IMR-90 (cell line): ENCODE measurements around the gene ROBO2. TPM values are rescaled to one million over a fixed set of nuclear protein-coding genes. Genes with fewer than 3 reads are reported as not detected.

Experiments
- ATAC-seq: fragments of 200-7000 bp; cut with Tn5 transposase; 2 replicates; pipeline ENCODE4 v1.9.1; 2020; ENCODE audit warnings: low read depth, mild to moderate bottlenecking, moderate library complexity
- BruUV-seq: library from RNA; stranded (reverse); fragments of 400-500 nt; replicated peaks from 2 replicates; lab custom pipeline; 2021; lab: Mats Ljungman, UMichigan
- CTCF ChIA-PET: fragments of 300-600 bp; formaldehyde crosslinking; extraction: SDS; loops from one replicate; lab custom pipeline; 2021; ENCODE audit warnings: antibody characterized with exemption; lab: Yijun Ruan, JAX
- POLR2A ChIA-PET: fragments of 300-600 bp; sonication (Branson Sonifier 250); formaldehyde crosslinking; loops from one replicate; lab custom pipeline; 2022; ENCODE audit warnings: antibody characterized with exemption; ENCODE audit not compliant: unreplicated experiment; lab: Charles Lee
- DNase-seq: peaks from one replicate; pipeline ENCODE4 v3.0.0; 2013
- H2AFZ ChIP-seq: replicated peaks from 2 replicates; pipeline ENCODE3; 2013; ENCODE audit warnings: low read length, mild to moderate bottlenecking; ENCODE audit not compliant: poor library complexity
- H2AK5ac ChIP-seq: 2 replicates; pipeline ENCODE4 v1.6.1; 2013; ENCODE audit warnings: low read depth, low read length, inconsistent platforms
- H2AK9ac ChIP-seq: replicated peaks from 2 replicates; pipeline ENCODE3; 2013; ENCODE audit warnings: mild to moderate bottlenecking, low read depth, low read length, moderate library complexity; ENCODE audit not compliant: poor library complexity
- H2BK120ac ChIP-seq: 2 replicates; pipeline ENCODE4 v1.6.1; 2013; ENCODE audit warnings: low read depth, low read length, inconsistent platforms
- H2BK15ac ChIP-seq: 3 replicates; pipeline ENCODE4 v1.6.1; 2013; ENCODE audit warnings: low read depth, low read length, inconsistent platforms
- H2BK20ac ChIP-seq: 2 replicates; pipeline ENCODE4 v1.6.1; 2013; ENCODE audit warnings: low read depth, mild to moderate bottlenecking, inconsistent platforms, low read length, moderate library complexity
- H2BK5ac ChIP-seq: 2 replicates; pipeline ENCODE4 v1.6.1; 2013; ENCODE audit warnings: mild to moderate bottlenecking, low read depth, low read length, inconsistent platforms; ENCODE audit not compliant: poor library complexity, severe bottlenecking
- H3K14ac ChIP-seq: replicated peaks from 2 replicates; pipeline ENCODE4 v1.6.1; 2013; ENCODE audit warnings: low read depth, low read length, inconsistent platforms
- H3K18ac ChIP-seq: 2 replicates; pipeline ENCODE4 v1.6.1; 2013; ENCODE audit warnings: low read depth, low read length, control low read depth
- H3K23ac ChIP-seq: 2 replicates; pipeline ENCODE4 v1.6.1; 2013; ENCODE audit warnings: low read depth, low read length, inconsistent platforms
- H3K27ac ChIP-seq: 2 replicates; pipeline ENCODE4 v1.5.1; 2013; ENCODE audit warnings: mild to moderate bottlenecking, control low read depth, low read length; ENCODE audit not compliant: insufficient read depth
- H3K27me3 ChIP-seq: 2 replicates; pipeline ENCODE4 v1.6.1; 2013; ENCODE audit warnings: low read length; ENCODE audit not compliant: control insufficient read depth, insufficient read depth
- H3K36me3 ChIP-seq: 2 replicates; pipeline ENCODE4 v1.6.1; 2013; ENCODE audit warnings: low read length, mixed read lengths; ENCODE audit not compliant: control insufficient read depth, insufficient read depth
- H3K4ac ChIP-seq: 2 replicates; pipeline ENCODE4 v1.6.1; 2013; ENCODE audit warnings: low read depth, low read length, inconsistent platforms
- H3K4me1 ChIP-seq: 2 replicates; pipeline ENCODE4 v1.6.1; 2013; ENCODE audit warnings: low read length, mixed read lengths; ENCODE audit not compliant: control insufficient read depth, insufficient read depth
- H3K4me2 ChIP-seq: 2 replicates; pipeline ENCODE4 v1.6.1; 2013; ENCODE audit warnings: low read depth, mild to moderate bottlenecking, control low read depth, low read length, moderate library complexity
- H3K4me3 ChIP-seq: 2 replicates; pipeline ENCODE4 v1.5.1; 2013; ENCODE audit warnings: low read depth, mild to moderate bottlenecking, control low read depth, low read length, moderate library complexity; ENCODE audit not compliant: insufficient read depth
- H3K56ac ChIP-seq: 2 replicates; pipeline ENCODE4 v1.6.1; 2013; ENCODE audit warnings: low read length, inconsistent platforms; ENCODE audit not compliant: insufficient read depth; ENCODE audit errors: extremely low read depth
- H3K79me1 ChIP-seq, 2 experiments: 2 replicates each; pipeline ENCODE4 v1.6.1; 2013; ENCODE audit warnings: low read length in 2 of 2, inconsistent platforms in 1 of 2, low read depth in 1 of 2
- H3K9ac ChIP-seq: 2 replicates; pipeline ENCODE4 v1.6.1; 2013; ENCODE audit warnings: low read depth, low read length, control low read depth
- H3K9me1 ChIP-seq: 2 replicates; pipeline ENCODE4 v1.6.1; 2013; ENCODE audit warnings: low read length, inconsistent platforms; ENCODE audit not compliant: insufficient read depth
- H3K9me3 ChIP-seq: 2 replicates; pipeline ENCODE4 v1.6.1; 2013; ENCODE audit warnings: low read length; ENCODE audit not compliant: control insufficient read depth, insufficient read depth
- H4K20me1 ChIP-seq: 2 replicates; pipeline ENCODE4 v1.6.1; 2013; ENCODE audit warnings: low read length, inconsistent platforms; ENCODE audit not compliant: insufficient read depth
- H4K5ac ChIP-seq: 2 replicates; pipeline ENCODE4 v1.6.1; 2013; ENCODE audit warnings: mild to moderate bottlenecking, low read depth, low read length, control low read depth
- H4K8ac ChIP-seq, 2 experiments: 2 replicates each; pipeline ENCODE4 v1.6.1; 2013; ENCODE audit warnings: low read depth in 2 of 2, low read length in 2 of 2, control low read depth in 1 of 2, inconsistent platforms in 1 of 2
- H4K91ac ChIP-seq: 2 replicates; pipeline ENCODE4 v1.6.1; 2013; ENCODE audit warnings: low read depth, low read length, inconsistent platforms; ENCODE audit not compliant: insufficient read depth
- BHLHE40 ChIP-seq: fragments of 150-350 bp; IDR thresholded peaks from 2 replicates; pipeline ENCODE4 v1.6.1; 2016; ENCODE audit warnings: mild to moderate bottlenecking, low read depth, low read length
- CEBPB ChIP-seq: IDR thresholded peaks from 2 replicates; pipeline ENCODE4 v1.6.1; 2012; ENCODE audit warnings: low read depth, low read length, improper control_type of control experiment
- CHD1 ChIP-seq: IDR thresholded peaks from 2 replicates; pipeline ENCODE4 v1.6.1; 2012; ENCODE audit warnings: low read depth, low read length, improper control_type of control experiment
- CTCF ChIP-seq: conservative IDR thresholded peaks from 2 replicates; pipeline ENCODE4 v1.5.1; 2012; ENCODE audit warnings: mild to moderate bottlenecking, low read depth, low read length, improper control_type of control experiment
- ELK1 ChIP-seq: fragments of 150-350 bp; IDR thresholded peaks from 2 replicates; pipeline ENCODE4 v1.6.1; 2016; ENCODE audit warnings: low read depth, mild to moderate bottlenecking, low read length, moderate library complexity, borderline replicate concordance
- FOS ChIP-seq: fragments of 150-350 bp; IDR thresholded peaks from 2 replicates; pipeline ENCODE4 v1.6.1; 2016; ENCODE audit warnings: low read depth, low read length
- MAFK ChIP-seq: IDR thresholded peaks from 2 replicates; pipeline ENCODE4 v1.6.1; 2012; ENCODE audit warnings: low read depth, low read length, improper control_type of control experiment
- MAZ ChIP-seq: IDR thresholded peaks from 2 replicates; pipeline ENCODE4 v1.6.1; 2012; ENCODE audit warnings: low read depth, mild to moderate bottlenecking, low read length, improper control_type of control experiment, moderate library complexity, borderline replicate concordance
- MXI1 ChIP-seq: IDR thresholded peaks from 2 replicates; pipeline ENCODE4 v1.6.1; 2012; ENCODE audit warnings: low read depth, mild to moderate bottlenecking, low read length, moderate library complexity, borderline replicate concordance
- NFE2L2 ChIP-seq: fragments of 150-350 bp; IDR thresholded peaks from 2 replicates; pipeline ENCODE4 v1.6.1; 2016; ENCODE audit warnings: low read depth, mild to moderate bottlenecking, low read length
- POLR2A ChIP-seq: IDR thresholded peaks from 2 replicates; pipeline ENCODE4 v1.6.1; 2012; ENCODE audit warnings: mild to moderate bottlenecking, low read depth, low read length
- RAD21 ChIP-seq: IDR thresholded peaks from 2 replicates; pipeline ENCODE4 v1.6.1; 2012; ENCODE audit warnings: low read length, improper control_type of control experiment
- RCOR1 ChIP-seq: IDR thresholded peaks from 2 replicates; pipeline ENCODE4 v1.6.1; 2012; ENCODE audit warnings: mild to moderate bottlenecking, low read length, improper control_type of control experiment; ENCODE audit not compliant: insufficient replicate concordance
- RFX5 ChIP-seq: IDR thresholded peaks from 2 replicates; pipeline ENCODE4 v1.8.0; 2012; ENCODE audit warnings: low read depth, mild to moderate bottlenecking, low read length, moderate library complexity
- SMC3 ChIP-seq: fragments of 150-350 bp; IDR thresholded peaks from 2 replicates; pipeline ENCODE4 v1.6.1; 2016; ENCODE audit warnings: low read depth, mild to moderate bottlenecking, antibody characterized with exemption, low read length, moderate library complexity
- USF2 ChIP-seq: fragments of 150-350 bp; IDR thresholded peaks from 2 replicates; pipeline ENCODE4 v1.6.1; 2017; ENCODE audit warnings: mild to moderate bottlenecking, antibody characterized with exemption, low read length, low read depth
- WGBS, 2 experiments: methylation state at CpG; one replicate each; pipeline versions ENCODE4 v1.1.5 to v1.1.7; 2013; ENCODE audit warnings: missing lambda C conversion rate in 2 of 2; ENCODE audit not compliant: insufficient read length in 1 of 2; ENCODE audit errors: extremely low coverage in 2 of 2; 5-methylcytosine and 5-hydroxymethylcytosine counted together
- dilution Hi-C: fragments of 300-500 bp; cut with HindIII; formaldehyde crosslinking; loops from one replicate; pipeline ENCODE4 v1.14.3; 2018; ENCODE audit warnings: low sequenced_read_pairs; ENCODE audit not compliant: unreplicated experiment
- in situ Hi-C: fragments of 300-500 bp; cut with MboI; formaldehyde crosslinking; loops from 3 replicates; pipeline ENCODE4 v1.14.3; 2019; ENCODE audit warnings: low sequenced_read_pairs, inconsistent platforms, mixed read lengths
- intact Hi-C: fragments of 100-400 bp; cut with micrococcal nuclease; formaldehyde crosslinking; loops from 2 replicates; pipeline ENCODE4 v1.10.0; 2022
- polyA plus RNA-seq, 3 experiments: library from polyadenylated mRNA; depleted of rRNA; stranded (reverse); fragments of >200 nt; gene quantifications; 2 replicates each; pipeline ENCODE4 v1.2.3, GENCODE V29; 2012; ENCODE audit warnings: low replicate concordance in 1 of 3
- total RNA-seq: library from RNA; depleted of rRNA; stranded (reverse); fragments of >200 nt; gene quantifications from 2 replicates; pipeline ENCODE4 v1.2.3, GENCODE V29; 2012

ROBO2 gene
- total and polyA plus RNA-seq, 2 of the 4 experiments (the other 2 are of a cell fraction): 9.3 to 14.5 TPM

- H3K36me3 ChIP-seq: no peaks in the 10 kb centered on the region
- no peaks in the 10 kb centered on the region for H3K79me1 ChIP-seq
- no peak overlapping the region for H2BK15ac ChIP-seq
- no peak overlapping the region for H3K23ac ChIP-seq
- POLR2A ChIA-PET: no interaction called here
- H4K8ac ChIP-seq: no peak overlapping the region
- CTCF ChIA-PET: no interaction called here
- dilution Hi-C loops (no loop called here), in situ Hi-C loops (no loop called here), intact Hi-C loops (no loop called here)
- no peak overlapping the region for H3K14ac ChIP-seq
- H4K5ac ChIP-seq: no peak overlapping the region
- H2AK5ac ChIP-seq: no peak overlapping the region
- H3K27ac ChIP-seq: no peak overlapping the region
- H4K20me1 ChIP-seq: no peaks in the 10 kb centered on the region
- no peak overlapping the region for H2BK120ac ChIP-seq
- no TSS peak for BruUV-seq
- WGBS, 2 experiments: no CpG with 5 or more reads among the region's 5 CpGs
- no peaks in the 10 kb centered on the region for H3K9me3 ChIP-seq
- H2BK5ac ChIP-seq: no peak overlapping the region
- TF ChIP-seq CHD1: no peak
- no peak for TF ChIP-seq SMC3
- TF ChIP-seq CEBPB: no peak
- TF ChIP-seq MXI1: no peak
- no peak for TF ChIP-seq USF2
- TF ChIP-seq ELK1: no peak
- TF ChIP-seq MAZ: no peak
- TF ChIP-seq POLR2A: no peak
- TF ChIP-seq CTCF: no peak
- no peak for TF ChIP-seq MAFK
- TF ChIP-seq NFE2L2: no peak
- no peak for TF ChIP-seq RAD21
- TF ChIP-seq RFX5: no peak
- no peak for TF ChIP-seq RCOR1
- TF ChIP-seq FOS: no peak
- no peak for TF ChIP-seq BHLHE40
- H3K9me1 ChIP-seq: no peaks in the 10 kb centered on the region
- no peaks in the 10 kb centered on the region for H3K27me3 ChIP-seq
- H3K4me1 ChIP-seq: no peaks in the 10 kb centered on the region
- H3K4ac ChIP-seq: no peak overlapping the region
- H3K4me2 ChIP-seq: no peak overlapping the region
- no peak overlapping the region for H3K56ac ChIP-seq
- H2BK20ac ChIP-seq: no peak overlapping the region
- H2AK9ac ChIP-seq: no peak overlapping the region
- H2AFZ ChIP-seq: no peak overlapping the region
- H3K9ac ChIP-seq: no peak overlapping the region
- H3K4me3 ChIP-seq: no peak overlapping the region
- ATAC-seq (no peak), DNase-seq (no peak)
- H4K91ac ChIP-seq: no peak overlapping the region
- H3K18ac ChIP-seq: no peak overlapping the region
Observed at GRCh38 chr3:77549034-77549433, 509.1 kb downstream of the ROBO2 start.
